Uterus (tissue), 4 donors: ENCODE measurements around the gene STUB1. TPM values are rescaled to one million over a fixed set of nuclear protein-coding genes. Genes with fewer than 3 reads are reported as not detected.

Experiments
- DNase-seq, 2 donors: peaks; one replicate each; pipeline ENCODE4 v3.0.0-alpha.2; 2019 to 2020
- H3K27ac ChIP-seq, 2 donors: fragments of 200-600 bp; sonication (generic); 1 replicate in 1 of 2; 2 replicates in 1 of 2; pipeline ENCODE4 v1.5.1; 2016 to 2018
- H3K27me3 ChIP-seq, 2 donors: fragments of 200-600 bp; sonication (generic); one replicate each; pipeline ENCODE4 v1.5.1; 2018 to 2019; ENCODE audit warnings: control low read depth in 1 of 2
- H3K36me3 ChIP-seq, 2 donors: fragments of 200-600 bp; sonication (generic); one replicate each; pipeline ENCODE4 v1.5.1; 2019; ENCODE audit warnings: control low read depth in 1 of 2
- H3K4me1 ChIP-seq, 2 donors: fragments of 200-600 bp; sonication (generic); one replicate each; pipeline ENCODE4 v1.5.1; 2018 to 2019; ENCODE audit warnings: control low read depth in 1 of 2
- H3K4me3 ChIP-seq, 2 donors: fragments of 200-600 bp; sonication (generic); 1 replicate in 1 of 2; 2 replicates in 1 of 2; pipeline ENCODE4 v1.5.1; 2018 to 2019; ENCODE audit warnings: mild to moderate bottlenecking in 1 of 2
- H3K9me3 ChIP-seq, 2 donors: fragments of 200-600 bp; sonication (generic); one replicate each; pipeline ENCODE4 v1.5.1; 2019; ENCODE audit warnings: control low read depth in 1 of 2
- CTCF ChIP-seq, 4 experiments: fragments of 200-600 bp in 2 of 4; fragments of 450-650 bp in 2 of 4; sonication (generic) in 2 of 4; IDR thresholded peaks; one replicate each; pipeline ENCODE4 v1.5.1; 2016 to 2019; ENCODE audit warnings: antibody characterized with exemption in 4 of 4, mild to moderate bottlenecking in 2 of 4, moderate library complexity in 1 of 4
- POLR2A ChIP-seq, 2 donors: fragments of 450-650 bp; IDR thresholded peaks; one replicate each; pipeline ENCODE4 v1.6.1; 2016; ENCODE audit warnings: antibody characterized with exemption in 2 of 2, mild to moderate bottlenecking in 1 of 2, moderate library complexity in 1 of 2
- intact Hi-C: fragments of 100-400 bp; cut with DNase I; formaldehyde crosslinking; loops from one replicate; pipeline ENCODE4 v1.15.1; 2023; ENCODE audit warnings: low total_unique reads
- total RNA-seq, 4 donors: library from RNA; depleted of rRNA in 3 of 4; stranded (reverse); fragments of >200 nt in 3 of 4; gene quantifications; one replicate each; pipeline versions ENCODE4 v1.1.0 to v1.2.4, GENCODE V29; 2014 to 2023
- donor health status: DM: yes; HTN: yes; CAD: no.

Gene STUB1
- total RNA-seq, 4 donors from 2014 or later, result 62.7 to 212 (median 93.3) TPM

- Histone ChIP-seq H3K27ac (no peak overlapping the region), H3K4me3 (no peak overlapping the region), H3K36me3 (no peaks in the 10 kb centered on the region), H3K9me3 (no peaks in the 10 kb centered on the region), H3K4me1 (peaks cover 0 to 11% of the 10 kb centered on the region in 2 donors), H3K27me3 (no peaks in the 10 kb centered on the region)
- no peak for DNase-seq
- intact Hi-C loops, result no loop called here
- TF ChIP-seq CTCF (IDR thresholded peaks at IDR 0.05), result no peak
- no peak for TF ChIP-seq POLR2A (IDR thresholded peaks at IDR 0.05)
Observed at GRCh38 chr16:673399-673991, 6.7 kb upstream of the STUB1 start.

- DNase-seq, result no peak
- no peak for TF ChIP-seq POLR2A (IDR thresholded peaks at IDR 0.05)
- no peak for TF ChIP-seq CTCF (IDR thresholded peaks at IDR 0.05)
- Histone ChIP-seq H3K27ac (no peak overlapping the region), H3K4me1 (peaks cover 0 to 11% of the 10 kb centered on the region in 2 donors), H3K36me3 (no peaks in the 10 kb centered on the region), H3K4me3 (no peak overlapping the region), H3K9me3 (no peaks in the 10 kb centered on the region), H3K27me3 (no peaks in the 10 kb centered on the region)
- intact Hi-C loops, result no loop called here
Observed at GRCh38 chr16:674214-674881, 5.9 kb upstream of the STUB1 start.

DNA sequence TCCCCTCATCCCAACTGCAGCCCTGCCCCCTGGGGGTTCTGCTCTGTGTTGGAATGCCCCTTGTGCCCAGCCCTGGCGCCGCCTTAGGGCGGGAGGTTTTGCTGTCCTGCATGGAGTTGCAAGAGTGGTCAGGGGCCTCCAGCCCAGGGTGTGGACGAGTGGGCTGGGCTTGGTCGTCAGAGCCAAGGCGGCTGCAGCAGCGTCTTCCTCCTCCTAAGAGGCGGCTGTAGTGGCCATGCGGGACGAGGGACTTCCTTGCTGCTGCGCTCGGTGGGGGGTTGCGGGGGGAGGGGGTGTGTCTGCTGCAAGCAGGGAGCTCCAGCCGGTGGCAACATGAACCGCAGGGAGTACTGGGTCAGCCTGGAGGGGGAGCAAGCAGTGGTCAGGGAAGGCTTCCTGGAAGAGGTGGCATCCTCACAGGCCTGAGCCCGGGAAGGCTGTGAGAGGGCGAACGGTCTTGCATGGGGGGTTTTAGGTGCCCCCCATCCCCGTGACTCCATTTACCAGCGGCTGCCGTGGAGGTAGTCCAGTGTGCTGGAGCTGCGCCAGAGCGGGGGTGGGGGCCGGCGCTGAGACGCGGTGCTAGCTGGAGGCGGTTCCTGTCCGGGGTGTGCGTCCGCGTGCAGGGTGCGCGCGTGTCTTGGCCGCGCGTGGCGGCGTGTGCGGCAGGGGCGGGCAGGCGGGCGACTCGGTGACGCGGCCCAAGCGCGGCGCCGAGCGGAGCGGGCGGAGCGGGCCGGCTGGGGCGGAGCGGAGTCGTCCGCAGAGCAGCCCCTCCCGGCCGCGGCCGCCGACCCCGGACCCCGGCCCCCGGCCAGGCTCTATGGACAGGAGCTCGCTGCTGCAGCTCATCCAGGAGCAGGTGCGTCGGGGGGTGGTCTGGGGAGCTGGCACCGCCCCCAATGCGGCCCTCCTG is 5.0 kb upstream of the STUB1 start, which contains the start of gene RHBDL1:
RHBDL1 (plus strand) TSS at position 704 of the 916 bp plus-strand sequence; CDS start at position 824, 120 bp downstream.
- no peaks in the 10 kb centered on the region for H3K9me3 ChIP-seq
- no peak for TF ChIP-seq POLR2A (IDR thresholded peaks at IDR 0.05)
- no peak for TF ChIP-seq CTCF (IDR thresholded peaks at IDR 0.05)
- peaks cover 0 to 11% of the 10 kb centered on the region in 2 donors for H3K4me1 ChIP-seq
- H3K4me3 ChIP-seq, result no peak within 1 kb of the TSS
- no peaks in the 10 kb centered on the region for H3K36me3 ChIP-seq
- no peak for DNase-seq
- intact Hi-C loops, result no loop called here
- no peaks in the 10 kb centered on the region for H3K27me3 ChIP-seq
- H3K27ac ChIP-seq, result no peak within 1 kb of the TSS

- no peaks in the 10 kb centered on the region for H3K36me3 ChIP-seq
- no peaks in the 10 kb centered on the region for H3K27me3 ChIP-seq
- no peaks in the 10 kb centered on the region for H3K9me3 ChIP-seq
- H3K4me1 ChIP-seq, result peaks cover 0 to 14% of the 10 kb centered on the region in 2 donors
- TF ChIP-seq CTCF (IDR thresholded peaks at IDR 0.05) (no peak), POLR2A (IDR thresholded peaks at IDR 0.05) (no peak)
- DNase-seq, result no peak
- intact Hi-C loops, result no loop called here
- H3K27ac ChIP-seq, result no peak overlapping the region
- H3K4me3 ChIP-seq, result no peak overlapping the region
Observed at GRCh38 chr16:675884-676564, 4.2 kb upstream of the STUB1 start.
